Measurements from ENCODE around the gene TMEM175. TPM values are rescaled to one million over a fixed set of nuclear protein-coding genes. Genes with fewer than 3 reads are reported as not detected.

Gene TMEM175
- total RNA-seq, 1 donor from 2014 or later, result 24.5 TPM

DNA sequence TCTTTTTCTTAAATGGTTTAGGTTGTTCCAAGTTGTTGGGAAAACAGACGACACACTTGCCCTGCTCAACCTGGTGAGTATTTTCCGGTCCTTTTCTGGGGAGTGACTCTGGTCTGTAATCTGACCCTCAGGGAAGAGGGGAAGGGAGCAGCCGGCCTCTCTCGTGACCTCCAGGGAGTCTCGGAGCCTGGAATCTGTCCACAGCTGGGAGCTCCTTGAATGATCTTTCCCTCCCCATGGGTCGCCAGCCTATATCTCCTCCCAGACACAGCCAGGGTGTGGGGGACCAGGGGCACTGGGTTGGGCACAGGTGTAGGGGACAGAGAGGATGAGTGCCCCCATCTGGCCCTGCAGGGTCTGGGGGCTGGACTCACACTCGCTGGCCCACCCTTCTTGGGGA is 18.9 kb downstream of the TMEM175 start:
- H3K4me1 Mint-ChIP-seq, result peaks cover 7% of the 10 kb centered on the region
- no peaks in the 10 kb centered on the region for H3K27me3 Mint-ChIP-seq
- no peaks in the 10 kb centered on the region for H3K9me3 Mint-ChIP-seq
- ChIA-PET CTCF (no interaction called here), POLR2A (no interaction called here)
- no peak for ATAC-seq (ENCODE audit: low read depth)
- H3K36me3 Mint-ChIP-seq (ENCODE audit: low read depth), result peaks cover 40% of the 10 kb centered on the region
- H3K27ac Mint-ChIP-seq, result no peak overlapping the region
- TF ChIP-seq, protein P1, sequence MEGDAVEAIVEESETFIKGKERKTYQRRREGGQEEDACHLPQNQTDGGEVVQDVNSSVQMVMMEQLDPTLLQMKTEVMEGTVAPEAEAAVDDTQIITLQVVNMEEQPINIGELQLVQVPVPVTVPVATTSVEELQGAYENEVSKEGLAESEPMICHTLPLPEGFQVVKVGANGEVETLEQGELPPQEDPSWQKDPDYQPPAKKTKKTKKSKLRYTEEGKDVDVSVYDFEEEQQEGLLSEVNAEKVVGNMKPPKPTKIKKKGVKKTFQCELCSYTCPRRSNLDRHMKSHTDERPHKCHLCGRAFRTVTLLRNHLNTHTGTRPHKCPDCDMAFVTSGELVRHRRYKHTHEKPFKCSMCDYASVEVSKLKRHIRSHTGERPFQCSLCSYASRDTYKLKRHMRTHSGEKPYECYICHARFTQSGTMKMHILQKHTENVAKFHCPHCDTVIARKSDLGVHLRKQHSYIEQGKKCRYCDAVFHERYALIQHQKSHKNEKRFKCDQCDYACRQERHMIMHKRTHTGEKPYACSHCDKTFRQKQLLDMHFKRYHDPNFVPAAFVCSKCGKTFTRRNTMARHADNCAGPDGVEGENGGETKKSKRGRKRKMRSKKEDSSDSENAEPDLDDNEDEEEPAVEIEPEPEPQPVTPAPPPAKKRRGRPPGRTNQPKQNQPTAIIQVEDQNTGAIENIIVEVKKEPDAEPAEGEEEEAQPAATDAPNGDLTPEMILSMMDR (IDR thresholded peaks at IDR 0.05), result no peak
- intact Hi-C loops (cut with micrococcal nuclease), result no loop called here
- H3K4me3 Mint-ChIP-seq, result no peak overlapping the region
- no peak for DNase-seq

DNA sequence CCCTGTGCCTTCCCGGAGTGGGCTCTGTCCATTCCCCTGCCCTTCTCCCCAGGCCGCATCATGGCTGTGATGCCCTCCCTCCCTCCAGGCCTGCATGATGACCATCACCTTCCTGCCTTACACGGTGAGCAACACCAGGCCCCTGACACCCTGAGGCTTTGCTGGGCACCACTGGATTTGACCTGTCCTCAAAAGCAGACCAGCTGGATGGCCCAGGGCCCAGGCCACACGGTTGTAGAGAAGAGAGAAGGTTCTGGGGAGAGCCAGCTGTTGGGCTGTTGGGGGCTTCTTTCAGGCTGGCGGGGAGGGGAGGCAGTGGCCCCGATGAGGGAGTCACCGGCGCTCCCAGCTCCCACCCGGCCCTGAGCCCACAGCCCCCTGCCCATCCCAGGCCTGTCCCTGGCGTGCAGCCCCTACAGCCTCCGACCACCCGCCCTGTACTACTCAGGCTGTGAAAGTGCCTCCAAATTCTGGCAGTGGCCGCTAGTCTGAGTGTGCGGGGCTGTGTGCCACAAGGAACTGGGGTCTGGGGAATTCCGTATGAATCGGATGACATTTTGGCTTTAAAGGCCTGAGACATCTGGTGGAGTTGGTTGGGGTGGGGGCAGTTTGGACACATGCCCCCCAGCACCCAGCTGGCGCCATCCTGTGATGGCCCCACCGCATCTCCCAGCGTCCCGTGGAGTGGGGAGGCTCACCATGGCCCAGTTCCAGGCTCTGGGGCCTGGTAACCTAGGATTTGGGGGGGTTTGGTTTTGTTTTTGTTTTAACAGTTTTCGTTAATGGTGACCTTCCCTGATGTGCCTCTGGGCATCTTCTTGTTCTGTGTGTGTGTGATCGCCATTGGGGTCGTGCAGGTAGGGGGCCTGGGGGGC is 19.6 kb downstream of the TMEM175 start:
- DNase-seq, result no peak
- Mint-ChIP-seq H3K4me1 (peaks cover 4% of the 10 kb centered on the region), H3K27ac (no peak overlapping the region), H3K9me3 (no peaks in the 10 kb centered on the region), H3K27me3 (no peaks in the 10 kb centered on the region), H3K36me3 (ENCODE audit: low read depth) (peaks cover 44% of the 10 kb centered on the region), H3K4me3 (no peak overlapping the region)
- TF ChIP-seq, protein P1 (IDR thresholded peaks at IDR 0.05), result no peak
- POLR2A ChIA-PET, result no interaction called here
- CTCF ChIA-PET, result no interaction called here
- no peak for ATAC-seq (ENCODE audit: low read depth)
- intact Hi-C loops (cut with micrococcal nuclease), result no loop called here

DNA sequence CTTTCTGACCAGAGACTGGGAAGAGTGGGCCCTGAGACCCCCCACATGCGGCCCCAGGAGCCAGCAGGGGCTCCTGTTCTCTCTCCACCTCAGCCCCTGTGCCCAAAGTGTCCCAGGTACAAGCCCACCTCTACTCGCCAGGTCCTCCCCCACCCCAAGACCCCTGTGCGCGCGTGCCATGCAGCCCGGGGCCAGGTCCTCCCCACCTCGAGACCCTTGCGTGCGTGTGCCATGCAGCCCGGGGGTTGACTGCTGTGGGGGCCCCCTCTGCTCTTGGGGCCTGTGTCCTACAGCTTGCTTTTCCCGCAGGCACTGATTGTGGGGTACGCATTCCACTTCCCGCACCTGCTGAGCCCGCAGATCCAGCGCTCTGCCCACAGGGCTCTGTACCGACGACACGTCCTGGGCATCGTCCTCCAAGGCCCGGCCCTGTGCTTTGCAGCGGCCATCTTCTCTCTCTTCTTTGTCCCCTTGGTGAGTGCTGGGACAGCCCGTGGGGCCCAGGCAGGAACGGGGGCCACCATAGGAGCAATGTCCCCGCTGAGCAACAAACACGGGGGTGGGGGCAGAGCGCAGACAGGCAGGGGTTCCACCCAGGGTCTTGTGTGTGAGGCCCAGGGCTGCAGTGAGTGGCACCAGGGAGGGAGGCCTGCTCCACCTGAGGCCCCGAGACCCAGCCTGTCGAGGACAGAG is 20.8 kb downstream of the TMEM175 start:
- no peak overlapping the region for H3K27ac Mint-ChIP-seq
- H3K36me3 Mint-ChIP-seq (ENCODE audit: low read depth), result peaks cover 52% of the 10 kb centered on the region
- CTCF ChIA-PET, result no interaction called here
- intact Hi-C loops (cut with micrococcal nuclease), result no loop called here
- no peaks in the 10 kb centered on the region for H3K9me3 Mint-ChIP-seq
- ATAC-seq (ENCODE audit: low read depth) (no peak), DNase-seq (no peak)
- H3K4me1 Mint-ChIP-seq, result no peaks in the 10 kb centered on the region
- no peaks in the 10 kb centered on the region for H3K27me3 Mint-ChIP-seq
- POLR2A ChIA-PET, result no interaction called here
- H3K4me3 Mint-ChIP-seq, result no peak overlapping the region
- TF ChIP-seq, protein P1 (IDR thresholded peaks at IDR 0.05), result no peak

DNA sequence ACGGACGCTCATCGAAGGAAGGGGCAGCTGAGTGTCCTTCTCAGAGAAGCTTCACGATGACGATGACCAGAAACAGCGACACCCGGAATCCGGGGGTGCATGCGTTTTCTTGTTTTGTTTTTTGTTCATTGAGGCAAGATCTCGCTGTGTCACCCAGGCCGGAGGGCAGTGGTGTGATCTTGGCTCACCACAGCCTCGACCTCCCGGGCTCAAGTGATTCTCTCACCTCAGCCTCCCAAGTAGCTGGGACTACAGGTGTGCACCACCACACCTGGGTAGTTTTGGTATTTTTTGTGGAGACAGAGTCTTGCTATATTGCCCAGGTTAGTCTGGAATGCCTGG is 21.3 kb downstream of the TMEM175 start:
- DNase-seq, result no peak
- Mint-ChIP-seq H3K27me3 (no peaks in the 10 kb centered on the region), H3K27ac (no peak overlapping the region), H3K36me3 (ENCODE audit: low read depth) (peaks cover 56% of the 10 kb centered on the region), H3K9me3 (no peaks in the 10 kb centered on the region), H3K4me3 (no peak overlapping the region), H3K4me1 (no peaks in the 10 kb centered on the region)
- POLR2A ChIA-PET, result no interaction called here
- CTCF ChIA-PET, result no interaction called here
- ATAC-seq (ENCODE audit: low read depth), result no peak
- intact Hi-C loops (cut with micrococcal nuclease), result no loop called here
- TF ChIP-seq, protein P1 (IDR thresholded peaks at IDR 0.05), result no peak

DNA sequence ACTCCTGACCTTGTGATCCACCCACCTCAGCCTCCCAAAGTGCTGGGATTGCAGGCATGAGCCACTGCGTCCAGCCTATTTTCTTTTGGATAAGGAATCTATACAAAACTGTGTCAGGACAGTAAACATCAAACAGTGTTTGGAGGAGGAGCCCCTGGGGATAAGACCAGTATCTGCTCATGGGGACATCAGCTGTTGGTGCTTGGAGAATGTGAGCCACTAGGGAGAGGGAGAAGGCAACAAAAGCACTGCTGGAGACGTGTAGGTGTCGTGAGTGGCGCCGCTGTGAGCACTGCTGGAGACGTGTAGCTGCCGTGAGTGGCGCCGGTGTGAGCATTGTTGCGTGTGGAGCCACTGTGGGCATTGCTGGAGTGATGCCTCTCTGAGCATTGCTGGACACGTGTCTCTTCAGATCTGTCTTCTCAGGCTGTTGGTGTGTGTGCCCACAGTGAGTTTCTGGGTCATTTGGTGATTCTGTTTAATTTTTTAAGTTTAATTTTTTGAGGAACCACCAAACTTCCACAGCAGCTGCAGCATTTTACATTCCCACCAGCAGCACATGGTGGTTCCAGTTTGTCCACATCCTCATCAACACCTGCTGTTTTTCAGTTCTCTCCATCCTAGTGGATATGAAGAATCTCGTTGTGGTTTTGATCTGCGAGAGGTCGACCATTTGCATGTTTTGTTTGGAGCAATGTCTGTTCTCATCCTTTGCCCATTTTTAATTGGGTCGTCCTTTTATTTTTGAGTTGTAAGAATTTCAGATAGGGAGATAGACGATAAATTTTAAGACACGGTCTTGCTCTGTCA is 22.2 kb downstream of the TMEM175 start:
- Mint-ChIP-seq H3K27ac (peak overlapping the region; percentile 20), H3K4me1 (no peaks in the 10 kb centered on the region), H3K27me3 (no peaks in the 10 kb centered on the region), H3K4me3 (no peak overlapping the region), H3K9me3 (no peaks in the 10 kb centered on the region), H3K36me3 (ENCODE audit: low read depth) (peaks cover 59% of the 10 kb centered on the region)
- TF ChIP-seq, protein P1 (IDR thresholded peaks at IDR 0.05), result no peak
- intact Hi-C loops (cut with micrococcal nuclease), result no loop called here
- DNase-seq, result no peak
- ATAC-seq (ENCODE audit: low read depth), result no peak
- POLR2A ChIA-PET, result interaction anchor here (0.6 kb wide), 1 partner anchor 311 kb away, joined by 4 read pairs; no protein-coding TSS in a partner anchor
- CTCF ChIA-PET, result no interaction called here

All from activated B cell treated with CpG ODN at 0.5 μM for 24 hours (primary cell).